HEK293 (cell line): ENCODE data around the gene FDX1.

Experiments used
- SP3 ChIP-seq: fragments of 450-650 bp; formaldehyde crosslinking; IDR thresholded peaks from 2 replicates; pipeline ENCODE4 v1.5.1; 2016; ENCODE audit warnings: missing biosample characterization, missing genetic modification characterization
- TRIM28 ChIP-seq: IDR thresholded peaks from 2 replicates; pipeline ENCODE4 v1.6.1; 2011; ENCODE audit warnings: low read length, control low read depth, borderline replicate concordance
- YY1 ChIP-seq: fragments of 450-650 bp; formaldehyde crosslinking; IDR thresholded peaks from 2 replicates; pipeline ENCODE4 v1.5.1; 2018; ENCODE audit warnings: missing biosample characterization, missing genetic modification characterization
- ZBTB26 ChIP-seq: fragments of 450-650 bp; formaldehyde crosslinking; optimal IDR thresholded peaks from 2 replicates; pipeline ENCODE3; 2016; ENCODE audit warnings: missing biosample characterization, mild to moderate bottlenecking, missing genetic modification characterization
- ZNF2 ChIP-seq: fragments of 450-650 bp; formaldehyde crosslinking; IDR thresholded peaks from 2 replicates; pipeline ENCODE4 v1.5.1; 2016; ENCODE audit warnings: missing biosample characterization, missing genetic modification characterization
- ZNF221 ChIP-seq: fragments of 450-650 bp; formaldehyde crosslinking; IDR thresholded peaks from 2 replicates; pipeline ENCODE4 v1.5.1; 2017; ENCODE audit warnings: missing biosample characterization, missing genetic modification characterization, borderline replicate concordance
- ZNF239 ChIP-seq: fragments of 450-650 bp; formaldehyde crosslinking; IDR thresholded peaks from 2 replicates; pipeline ENCODE4 v1.5.1; 2016; ENCODE audit warnings: missing biosample characterization, missing genetic modification characterization
- ZNF416 ChIP-seq: fragments of 450-650 bp; formaldehyde crosslinking; IDR thresholded peaks from 2 replicates; pipeline ENCODE4 v1.5.1; 2016; ENCODE audit warnings: missing biosample characterization, missing genetic modification characterization
- ZNF560 ChIP-seq: fragments of 450-650 bp; formaldehyde crosslinking; IDR thresholded peaks from 2 replicates; pipeline ENCODE4 v1.5.1; 2017; ENCODE audit warnings: missing biosample characterization, missing genetic modification characterization, borderline replicate concordance
- TF ChIP-seq, protein P1 (sequence below): fragments of 450-650 bp; formaldehyde crosslinking; IDR thresholded peaks from 2 replicates; pipeline ENCODE4 v1.5.1; 2016; ENCODE audit warnings: missing biosample characterization, missing genetic modification characterization
- TF ChIP-seq, protein P2 (sequence below): fragments of 450-650 bp; IDR thresholded peaks from 2 replicates; pipeline ENCODE4 v1.5.1; 2018; ENCODE audit warnings: missing biosample characterization, mild to moderate bottlenecking, missing genetic modification characterization
- TF ChIP-seq, protein P3 (sequence below): fragments of 450-650 bp; formaldehyde crosslinking; IDR thresholded peaks from 2 replicates; pipeline ENCODE4 v1.5.1; 2016; ENCODE audit warnings: missing biosample characterization, missing genetic modification characterization, low read depth

DNA sequence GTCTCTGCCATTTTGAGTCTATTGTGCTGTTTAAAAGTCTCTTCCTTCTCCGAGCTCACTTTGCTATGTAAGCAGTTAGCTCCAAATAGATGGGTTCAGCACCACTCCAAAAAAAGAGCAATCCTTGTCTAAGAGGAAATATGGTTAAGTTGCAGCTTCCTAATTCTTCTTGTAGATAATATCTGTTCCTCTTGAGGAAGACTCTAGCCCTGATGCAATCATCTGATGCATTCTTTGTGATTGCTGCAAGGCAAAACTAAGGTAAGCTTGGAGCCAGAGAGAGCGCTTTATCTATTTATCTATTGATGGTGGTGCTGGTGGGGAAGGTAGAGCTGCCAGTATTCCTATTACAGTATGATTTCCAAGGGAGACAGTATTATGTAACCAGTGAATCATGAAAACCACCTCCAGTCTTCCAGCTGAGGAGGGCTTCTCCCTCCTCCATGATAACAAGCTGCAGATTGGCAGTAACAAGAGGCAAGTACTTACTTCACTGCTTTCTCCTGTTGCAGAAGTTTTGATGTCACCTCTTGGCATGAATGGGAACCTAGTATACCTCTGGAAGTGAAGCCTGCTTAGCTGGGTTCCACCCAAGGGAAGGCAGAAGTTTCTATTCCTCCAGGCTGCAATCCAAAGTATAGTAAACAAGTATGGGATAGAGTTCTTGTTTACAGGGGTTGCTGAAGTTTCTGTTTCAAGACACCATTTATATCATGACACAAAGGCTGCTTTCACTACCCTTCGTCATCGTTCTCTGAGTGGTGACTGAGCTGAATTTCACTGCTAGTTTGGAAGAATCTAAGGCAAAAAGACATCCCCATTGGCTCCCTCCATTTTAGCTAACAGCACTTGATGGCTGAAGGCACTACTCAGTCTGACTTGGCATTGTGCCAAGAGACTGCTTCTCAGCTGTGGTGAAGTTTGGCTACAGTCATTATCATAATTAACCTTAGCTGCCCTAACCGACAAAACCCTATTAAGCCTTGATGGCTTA, 49.7 kb downstream of the FDX1 start:
- TF ChIP-seq TRIM28 (no peak), YY1 (tag by site-specific recombination) (no peak), ZBTB26 (tag by site-specific recombination) (no peak), ZNF416 (no peak), ZNF2 (no peak), SP3 (tag by site-specific recombination) (no peak), ZNF239 (tag by site-specific recombination) (no peak), ZNF560 (tag by site-specific recombination) (no peak), ZNF221 (no peak)
- TF ChIP-seq, protein P1, sequence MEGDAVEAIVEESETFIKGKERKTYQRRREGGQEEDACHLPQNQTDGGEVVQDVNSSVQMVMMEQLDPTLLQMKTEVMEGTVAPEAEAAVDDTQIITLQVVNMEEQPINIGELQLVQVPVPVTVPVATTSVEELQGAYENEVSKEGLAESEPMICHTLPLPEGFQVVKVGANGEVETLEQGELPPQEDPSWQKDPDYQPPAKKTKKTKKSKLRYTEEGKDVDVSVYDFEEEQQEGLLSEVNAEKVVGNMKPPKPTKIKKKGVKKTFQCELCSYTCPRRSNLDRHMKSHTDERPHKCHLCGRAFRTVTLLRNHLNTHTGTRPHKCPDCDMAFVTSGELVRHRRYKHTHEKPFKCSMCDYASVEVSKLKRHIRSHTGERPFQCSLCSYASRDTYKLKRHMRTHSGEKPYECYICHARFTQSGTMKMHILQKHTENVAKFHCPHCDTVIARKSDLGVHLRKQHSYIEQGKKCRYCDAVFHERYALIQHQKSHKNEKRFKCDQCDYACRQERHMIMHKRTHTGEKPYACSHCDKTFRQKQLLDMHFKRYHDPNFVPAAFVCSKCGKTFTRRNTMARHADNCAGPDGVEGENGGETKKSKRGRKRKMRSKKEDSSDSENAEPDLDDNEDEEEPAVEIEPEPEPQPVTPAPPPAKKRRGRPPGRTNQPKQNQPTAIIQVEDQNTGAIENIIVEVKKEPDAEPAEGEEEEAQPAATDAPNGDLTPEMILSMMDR (tag by site-specific recombination): no peak
- TF ChIP-seq, protein P2, sequence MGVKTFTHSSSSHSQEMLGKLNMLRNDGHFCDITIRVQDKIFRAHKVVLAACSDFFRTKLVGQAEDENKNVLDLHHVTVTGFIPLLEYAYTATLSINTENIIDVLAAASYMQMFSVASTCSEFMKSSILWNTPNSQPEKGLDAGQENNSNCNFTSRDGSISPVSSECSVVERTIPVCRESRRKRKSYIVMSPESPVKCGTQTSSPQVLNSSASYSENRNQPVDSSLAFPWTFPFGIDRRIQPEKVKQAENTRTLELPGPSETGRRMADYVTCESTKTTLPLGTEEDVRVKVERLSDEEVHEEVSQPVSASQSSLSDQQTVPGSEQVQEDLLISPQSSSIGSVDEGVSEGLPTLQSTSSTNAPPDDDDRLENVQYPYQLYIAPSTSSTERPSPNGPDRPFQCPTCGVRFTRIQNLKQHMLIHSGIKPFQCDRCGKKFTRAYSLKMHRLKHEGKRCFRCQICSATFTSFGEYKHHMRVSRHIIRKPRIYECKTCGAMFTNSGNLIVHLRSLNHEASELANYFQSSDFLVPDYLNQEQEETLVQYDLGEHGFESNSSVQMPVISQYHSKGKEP: peak; percentile 75; the same call in 1 of the 2 replicates
- TF ChIP-seq, protein P3, sequence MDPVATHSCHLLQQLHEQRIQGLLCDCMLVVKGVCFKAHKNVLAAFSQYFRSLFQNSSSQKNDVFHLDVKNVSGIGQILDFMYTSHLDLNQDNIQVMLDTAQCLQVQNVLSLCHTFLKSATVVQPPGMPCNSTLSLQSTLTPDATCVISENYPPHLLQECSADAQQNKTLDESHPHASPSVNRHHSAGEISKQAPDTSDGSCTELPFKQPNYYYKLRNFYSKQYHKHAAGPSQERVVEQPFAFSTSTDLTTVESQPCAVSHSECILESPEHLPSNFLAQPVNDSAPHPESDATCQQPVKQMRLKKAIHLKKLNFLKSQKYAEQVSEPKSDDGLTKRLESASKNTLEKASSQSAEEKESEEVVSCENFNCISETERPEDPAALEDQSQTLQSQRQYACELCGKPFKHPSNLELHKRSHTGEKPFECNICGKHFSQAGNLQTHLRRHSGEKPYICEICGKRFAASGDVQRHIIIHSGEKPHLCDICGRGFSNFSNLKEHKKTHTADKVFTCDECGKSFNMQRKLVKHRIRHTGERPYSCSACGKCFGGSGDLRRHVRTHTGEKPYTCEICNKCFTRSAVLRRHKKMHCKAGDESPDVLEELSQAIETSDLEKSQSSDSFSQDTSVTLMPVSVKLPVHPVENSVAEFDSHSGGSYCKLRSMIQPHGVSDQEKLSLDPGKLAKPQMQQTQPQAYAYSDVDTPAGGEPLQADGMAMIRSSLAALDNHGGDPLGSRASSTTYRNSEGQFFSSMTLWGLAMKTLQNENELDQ (tag by site-specific recombination): no peak
